ES-I3 (cell line): ENCODE data around the gene C16orf54.
"Not testable (repeated sequence)": the region's sequence is repeated elsewhere in the genome, so short reads cannot be mapped to it uniquely, and the experiment has no call there.

Experiments used
- H3K36me3 ChIP-seq: 2 replicates; pipeline ENCODE4 v1.6.1; 2013; ENCODE audit warnings: mild to moderate bottlenecking, low read length, control low read depth, moderate library complexity; ENCODE audit not compliant: insufficient read depth
- H3K4me1 ChIP-seq: 2 replicates; pipeline ENCODE4 v1.6.1; 2013; ENCODE audit warnings: mild to moderate bottlenecking, control low read depth, low read length; ENCODE audit not compliant: insufficient read depth
- H3K9ac ChIP-seq: 2 replicates; pipeline ENCODE4 v1.6.1; 2013; ENCODE audit warnings: low read depth, mild to moderate bottlenecking, low read length, moderate library complexity
- H3K9me3 ChIP-seq: 2 replicates; pipeline ENCODE4 v1.6.1; 2013; ENCODE audit warnings: mild to moderate bottlenecking, low read length, moderate library complexity; ENCODE audit not compliant: control insufficient read depth, insufficient read depth

The C16orf54 gene

DNA sequence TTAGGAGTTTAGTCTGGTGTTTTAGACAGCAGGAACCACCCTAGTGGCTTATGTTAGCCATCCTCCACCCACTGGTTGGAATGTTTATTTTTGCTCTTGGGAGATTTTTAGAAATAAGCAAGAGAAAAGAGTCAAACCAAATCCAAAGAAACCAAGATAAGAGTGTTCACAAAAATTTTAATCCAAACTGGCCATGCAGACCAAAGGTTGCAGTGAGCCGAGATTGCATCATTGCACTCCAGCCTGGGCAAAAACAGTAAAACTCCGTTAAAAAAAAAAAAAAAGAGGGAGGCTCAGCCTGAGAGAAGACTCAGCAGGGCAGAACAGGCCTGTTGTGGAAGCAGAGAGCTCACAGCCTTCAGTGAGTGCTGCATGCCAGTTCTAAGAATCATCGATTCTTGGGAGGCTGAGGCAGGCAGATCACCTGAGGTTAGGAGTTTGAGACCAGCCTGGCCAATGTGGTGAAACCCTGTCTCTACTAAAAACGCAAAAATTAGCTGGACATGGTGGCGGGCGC, 12.2 kb upstream of the C16orf54 start:
- no peak overlapping the region for H3K9ac ChIP-seq
- no peaks in the 10 kb centered on the region for H3K36me3 ChIP-seq
- H3K9me3 ChIP-seq: no peaks in the 10 kb centered on the region
- H3K4me1 ChIP-seq: no peaks in the 10 kb centered on the region

DNA sequence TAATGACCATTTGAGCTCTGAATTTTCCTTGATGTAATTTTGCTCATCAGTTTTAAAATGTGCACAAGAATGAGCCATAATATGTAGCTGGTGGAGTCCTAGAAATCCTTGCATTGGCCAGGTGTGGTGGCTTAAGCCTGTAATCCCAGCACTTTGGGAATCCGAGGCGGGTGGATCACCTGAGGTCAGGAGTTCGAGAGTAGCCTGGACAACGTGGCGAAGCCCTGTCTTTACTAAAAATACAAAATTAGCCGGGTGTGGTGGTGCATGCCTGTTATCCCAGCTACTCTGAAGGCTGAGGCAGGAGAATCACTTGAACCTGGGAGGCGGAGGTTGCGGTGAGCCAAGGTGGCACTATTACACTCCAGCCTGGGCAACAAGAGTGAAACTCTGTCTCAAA, 11.3 kb upstream of the C16orf54 start:
- H3K4me1 ChIP-seq, H3K9ac ChIP-seq, H3K9me3 ChIP-seq, H3K36me3 ChIP-seq: not testable (repeated sequence)

GRCh38 chr16:29756654-29757053, 10.9 kb upstream of the C16orf54 start:
- Histone ChIP-seq H3K9ac (no peak overlapping the region), H3K4me1 (no peaks in the 10 kb centered on the region), H3K36me3 (no peaks in the 10 kb centered on the region), H3K9me3 (no peaks in the 10 kb centered on the region)

DNA sequence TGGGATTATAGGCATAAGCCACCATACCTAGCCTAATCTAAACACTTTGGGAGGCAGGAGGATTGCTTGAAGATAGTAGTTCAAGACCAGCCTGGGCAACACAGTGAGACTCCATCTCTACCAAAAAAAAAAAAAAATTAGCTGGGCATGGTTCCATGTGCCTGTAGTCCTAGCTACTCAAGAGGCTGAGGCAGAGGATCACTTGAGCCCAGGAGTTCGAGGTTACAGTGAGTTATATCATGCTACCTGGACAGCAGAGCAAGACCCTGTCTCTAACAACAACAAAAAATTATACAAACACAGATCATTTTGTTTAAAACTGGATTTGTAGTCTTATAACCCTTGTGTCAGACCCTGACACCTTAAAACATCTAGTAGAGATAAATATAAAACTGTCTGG, 7.7 kb upstream of the C16orf54 start:
- Histone ChIP-seq H3K9ac (no peak overlapping the region), H3K4me1 (no peaks in the 10 kb centered on the region), H3K9me3 (no peaks in the 10 kb centered on the region), H3K36me3 (no peaks in the 10 kb centered on the region; the same call in 1 of the 2 replicates)

GRCh38 chr16:29748760-29749149, 3.0 kb upstream of the C16orf54 start:
- H3K9me3 ChIP-seq, H3K4me1 ChIP-seq, H3K9ac ChIP-seq, H3K36me3 ChIP-seq: not testable (repeated sequence)

- Histone ChIP-seq H3K4me1 (no peaks in the 10 kb centered on the region), H3K9me3 (no peaks in the 10 kb centered on the region), H3K36me3 (no peaks in the 10 kb centered on the region; the same call in 1 of the 2 replicates), H3K9ac (no peak overlapping the region)
Measured at GRCh38 chr16:29747947-29748759, 2.4 kb upstream of the C16orf54 start.

GRCh38 chr16:29746518-29746917, 728 bp upstream of the C16orf54 start:
- H3K4me1 ChIP-seq, H3K9ac ChIP-seq, H3K9me3 ChIP-seq, H3K36me3 ChIP-seq: not testable (repeated sequence)

DNA sequence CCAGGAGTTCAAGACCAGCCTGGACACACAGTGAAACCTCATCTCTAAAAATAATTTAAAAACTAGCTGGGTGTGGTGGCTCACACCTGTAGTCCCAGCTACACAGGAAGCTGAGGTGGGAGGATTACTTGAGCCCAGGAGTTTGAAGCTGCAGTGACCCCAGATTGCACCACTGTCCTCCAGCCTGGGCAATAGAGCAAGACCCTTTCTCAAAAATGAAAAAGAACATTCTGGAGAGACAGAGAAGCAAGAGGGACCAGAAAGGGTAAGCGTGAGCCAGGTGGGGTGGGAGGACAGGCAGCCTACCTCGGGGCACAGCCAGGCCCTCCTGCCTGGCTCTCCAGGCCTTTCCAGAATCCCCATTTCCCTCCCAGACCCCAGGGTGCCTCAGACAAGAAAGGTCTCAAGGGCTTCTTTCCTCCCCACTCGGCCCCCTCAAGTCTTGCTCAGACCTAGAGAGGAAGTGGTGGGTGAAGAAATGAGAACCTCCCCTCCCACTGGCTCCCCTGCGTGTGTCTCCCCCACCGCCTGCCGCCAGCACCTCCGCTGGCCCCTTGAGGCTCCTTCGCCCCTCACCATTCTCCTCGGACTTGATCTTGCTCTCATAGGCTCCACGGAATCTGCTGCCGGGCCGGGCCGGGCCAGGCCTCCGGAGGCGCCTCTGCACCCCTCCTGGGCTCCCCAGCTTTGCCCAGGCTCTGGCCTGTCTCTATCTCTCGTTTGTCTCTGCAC, 503 bp downstream of the C16orf54 start:
- no peaks in the 10 kb centered on the region; the same call in 1 of the 2 replicates for H3K36me3 ChIP-seq
- no peak overlapping the region for H3K9ac ChIP-seq
- H3K4me1 ChIP-seq: no peaks in the 10 kb centered on the region
- H3K9me3 ChIP-seq: no peaks in the 10 kb centered on the region

GRCh38 chr16:29744541-29745101, 1.2 kb downstream of the C16orf54 start:
- Histone ChIP-seq H3K9ac (no peak overlapping the region), H3K4me1 (no peaks in the 10 kb centered on the region), H3K9me3 (no peaks in the 10 kb centered on the region), H3K36me3 (no peaks in the 10 kb centered on the region; the same call in 1 of the 2 replicates)

DNA sequence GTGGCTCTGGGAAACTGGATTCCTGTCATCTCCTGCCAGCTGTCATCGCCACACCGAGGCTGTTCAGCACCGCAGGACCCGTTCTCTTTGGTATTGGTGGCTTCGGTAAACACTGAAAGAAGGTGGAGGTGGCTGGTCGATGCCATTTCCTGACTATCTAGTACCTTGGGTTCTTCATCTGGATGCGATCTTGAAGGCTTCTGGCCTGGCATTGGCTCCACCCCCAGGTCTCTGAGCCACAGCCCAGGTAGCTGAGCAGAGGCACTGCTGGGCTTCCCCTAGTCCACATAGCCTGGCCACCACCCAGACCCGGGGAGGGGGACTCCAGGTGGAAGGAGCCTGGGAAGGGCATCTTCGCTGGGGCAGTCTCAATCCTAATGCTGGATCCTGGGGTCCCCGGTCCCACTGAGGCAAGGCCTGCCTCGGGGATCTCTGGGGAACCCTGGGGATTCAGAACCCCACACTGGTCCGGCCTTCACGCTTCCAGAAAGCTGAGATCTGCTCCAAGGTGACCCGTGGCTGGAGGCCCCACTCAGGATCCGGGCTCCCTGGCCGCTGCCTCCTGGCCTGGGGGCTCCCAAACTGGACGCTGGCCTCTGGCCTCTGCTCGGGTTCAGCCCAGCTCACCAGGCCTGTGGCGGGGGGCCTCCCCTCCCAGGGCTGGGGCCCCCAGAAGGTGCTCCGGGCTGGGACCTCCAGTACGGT, 1.8 kb downstream of the C16orf54 start:
- H3K36me3 ChIP-seq: no peaks in the 10 kb centered on the region; the same call in 1 of the 2 replicates
- H3K9me3 ChIP-seq: no peaks in the 10 kb centered on the region
- H3K9ac ChIP-seq: no peak overlapping the region
- H3K4me1 ChIP-seq: no peaks in the 10 kb centered on the region

- H3K9me3 ChIP-seq: no peaks in the 10 kb centered on the region
- H3K4me1 ChIP-seq: no peaks in the 10 kb centered on the region
- no peaks in the 10 kb centered on the region; the same call in 1 of the 2 replicates for H3K36me3 ChIP-seq
- H3K9ac ChIP-seq: no peak overlapping the region
Measured at GRCh38 chr16:29743475-29743826, 2.3 kb downstream of the C16orf54 start.

GRCh38 chr16:29742683-29743275, 3.0 kb downstream of the C16orf54 start:
- Histone ChIP-seq H3K36me3 (no peaks in the 10 kb centered on the region; the same call in 1 of the 2 replicates), H3K4me1 (no peaks in the 10 kb centered on the region), H3K9me3 (no peaks in the 10 kb centered on the region), H3K9ac (no peak overlapping the region)

DNA sequence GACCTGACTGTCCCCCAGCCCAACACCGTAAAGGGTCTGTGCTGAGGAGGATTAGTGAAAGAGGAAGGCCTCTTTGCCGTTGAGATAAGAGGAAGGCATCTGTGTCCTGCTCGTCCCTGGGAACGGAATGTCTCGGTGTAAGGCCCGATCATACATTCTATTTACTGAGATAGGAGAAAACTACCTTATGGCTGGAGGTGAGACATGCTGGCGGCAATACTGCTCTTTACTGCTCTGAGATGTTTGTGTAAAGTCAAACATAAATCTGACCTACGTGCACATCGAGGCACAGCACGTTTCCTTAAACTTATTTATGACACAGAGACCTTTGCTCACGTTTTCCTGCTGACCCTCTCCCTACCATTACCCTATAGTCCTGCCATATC, 5.2 kb downstream of the C16orf54 start:
- not testable (repeated sequence) for H3K9me3 ChIP-seq, H3K9ac ChIP-seq, H3K4me1 ChIP-seq, H3K36me3 ChIP-seq
